Gastrocnemius medialis (tissue), 4 donors: Measurements from ENCODE around the gene SORBS1. TPM values are rescaled to one million over a fixed set of nuclear protein-coding genes. Genes with fewer than 3 reads are reported as not detected.

ENCODE experiments used
- ATAC-seq, 2 donors: fragments of 150-250 bp; one replicate each; pipeline ENCODE4 v1.9.1; 2016
- DNase-seq, 2 donors: peaks; one replicate each; pipeline ENCODE4 v3.0.0-alpha.2; 2019
- H3K27ac ChIP-seq, 4 donors: fragments of 200-600 bp; sonication (generic); 1 replicate in 1 of 4; 2 replicates in 3 of 4; pipeline ENCODE4 v1.5.1; 2016 to 2018; ENCODE audit warnings: mild to moderate bottlenecking in 2 of 4, moderate library complexity in 1 of 4
- H3K27me3 ChIP-seq, 3 donors: fragments of 200-600 bp; sonication (generic) in 2 of 3; 1 replicate in 1 of 3; 2 replicates in 2 of 3; pipeline versions ENCODE4 v1.5.1 to v1.6.0; 2016 to 2019; ENCODE audit warnings: mild to moderate bottlenecking in 1 of 3, moderate library complexity in 1 of 3
- H3K36me3 ChIP-seq, 2 donors: fragments of 200-600 bp; sonication (generic) in 1 of 2; one replicate each; pipeline ENCODE4 v1.5.1; 2017 to 2018
- H3K4me1 ChIP-seq, 2 donors: fragments of 200-600 bp; sonication (generic) in 1 of 2; one replicate each; pipeline ENCODE4 v1.5.1; 2016 to 2017; ENCODE audit warnings: mild to moderate bottlenecking in 2 of 2
- H3K4me3 ChIP-seq, 4 donors: fragments of 200-600 bp; sonication (generic) in 3 of 4; 1 replicate in 1 of 4; 2 replicates in 3 of 4; pipeline ENCODE4 v1.5.1; 2016 to 2019; ENCODE audit warnings: mild to moderate bottlenecking in 2 of 4
- H3K9me3 ChIP-seq, 3 donors: fragments of 200-600 bp; sonication (generic) in 2 of 3; 1 replicate in 1 of 3; 2 replicates in 2 of 3; pipeline ENCODE4 v1.5.1; 2016 to 2019
- POLR2A ChIP-seq, 2 donors: fragments of 450-650 bp; IDR thresholded peaks; one replicate each; pipeline ENCODE4 v1.6.1; 2017; ENCODE audit warnings: antibody characterized with exemption in 2 of 2, mild to moderate bottlenecking in 2 of 2, moderate library complexity in 2 of 2
- in situ Hi-C, 4 donors: fragments of 200-750 bp; cut with MboI; loops; one replicate each; pipeline versions ENCODE4 v1.15.0 to v1.8.0; 2017; ENCODE audit warnings: low sequenced_read_pairs in 4 of 4
- intact Hi-C: fragments of 100-400 bp; cut with DNase I; formaldehyde crosslinking; loops from one replicate; pipeline ENCODE4 v1.15.1; 2023; ENCODE audit warnings: low total_unique reads
- total RNA-seq, 4 donors: library from RNA; depleted of rRNA; stranded (reverse); fragments of >200 nt; gene quantifications; one replicate each; pipeline versions ENCODE4 v1.1.0 to v1.2.3, GENCODE V29; 2016
- TF ChIP-seq, protein P1 (sequence below), 5 experiments: fragments of 450-650 bp in 3 of 5; fragments of 200-600 bp in 2 of 5; sonication (generic) in 2 of 5; IDR thresholded peaks in 4 of 5; conservative IDR thresholded peaks in 1 of 5; 1 replicate in 4 of 5; 2 replicates in 1 of 5; pipeline ENCODE4 v1.5.1; 2016 to 2019; ENCODE audit warnings: antibody characterized with exemption in 5 of 5, mild to moderate bottlenecking in 3 of 5, moderate library complexity in 3 of 5

SORBS1 gene
- total RNA-seq, 4 donors from 2014 or later = 146 to 331 (median 186) TPM

DNA sequence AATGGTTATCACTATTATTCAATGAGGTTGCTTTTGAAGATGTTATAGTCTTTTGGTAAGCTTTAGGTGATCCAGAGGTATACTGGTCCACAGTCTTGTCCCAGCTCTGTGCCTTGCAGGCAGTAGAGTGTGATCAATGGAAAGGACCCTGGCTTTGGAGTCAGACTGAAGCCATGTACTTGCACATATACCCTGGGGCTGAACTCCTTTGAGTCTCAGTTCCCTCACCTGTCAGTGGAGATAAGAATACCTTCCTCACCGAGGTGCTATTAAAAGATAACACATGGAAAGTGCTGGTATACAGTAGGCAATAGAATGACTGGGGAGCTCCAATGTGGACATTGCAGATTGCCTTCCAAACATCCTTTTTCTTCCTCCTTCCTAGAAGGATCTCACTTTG, 254.3 kb downstream of the SORBS1 start:
- DNase-seq (no peak), ATAC-seq (no peak)
- no peaks in the 10 kb centered on the region for H3K9me3 ChIP-seq
- TF ChIP-seq, protein P1, sequence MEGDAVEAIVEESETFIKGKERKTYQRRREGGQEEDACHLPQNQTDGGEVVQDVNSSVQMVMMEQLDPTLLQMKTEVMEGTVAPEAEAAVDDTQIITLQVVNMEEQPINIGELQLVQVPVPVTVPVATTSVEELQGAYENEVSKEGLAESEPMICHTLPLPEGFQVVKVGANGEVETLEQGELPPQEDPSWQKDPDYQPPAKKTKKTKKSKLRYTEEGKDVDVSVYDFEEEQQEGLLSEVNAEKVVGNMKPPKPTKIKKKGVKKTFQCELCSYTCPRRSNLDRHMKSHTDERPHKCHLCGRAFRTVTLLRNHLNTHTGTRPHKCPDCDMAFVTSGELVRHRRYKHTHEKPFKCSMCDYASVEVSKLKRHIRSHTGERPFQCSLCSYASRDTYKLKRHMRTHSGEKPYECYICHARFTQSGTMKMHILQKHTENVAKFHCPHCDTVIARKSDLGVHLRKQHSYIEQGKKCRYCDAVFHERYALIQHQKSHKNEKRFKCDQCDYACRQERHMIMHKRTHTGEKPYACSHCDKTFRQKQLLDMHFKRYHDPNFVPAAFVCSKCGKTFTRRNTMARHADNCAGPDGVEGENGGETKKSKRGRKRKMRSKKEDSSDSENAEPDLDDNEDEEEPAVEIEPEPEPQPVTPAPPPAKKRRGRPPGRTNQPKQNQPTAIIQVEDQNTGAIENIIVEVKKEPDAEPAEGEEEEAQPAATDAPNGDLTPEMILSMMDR (IDR thresholded peaks at IDR 0.05 in 4 of 5, conservative IDR thresholded peaks at IDR 0.05 in 1 of 5) = no peak
- TF ChIP-seq POLR2A (IDR thresholded peaks at IDR 0.05) = no peak
- no peaks in the 10 kb centered on the region for H3K36me3 ChIP-seq
- H3K4me1 ChIP-seq = peaks cover 4 to 10% of the 10 kb centered on the region in 2 donors
- no peak overlapping the region for H3K27ac ChIP-seq
- no peak overlapping the region for H3K4me3 ChIP-seq
- intact Hi-C loops = no loop called here
- no peaks in the 10 kb centered on the region for H3K27me3 ChIP-seq
- in situ Hi-C loops = no loop called here

DNA sequence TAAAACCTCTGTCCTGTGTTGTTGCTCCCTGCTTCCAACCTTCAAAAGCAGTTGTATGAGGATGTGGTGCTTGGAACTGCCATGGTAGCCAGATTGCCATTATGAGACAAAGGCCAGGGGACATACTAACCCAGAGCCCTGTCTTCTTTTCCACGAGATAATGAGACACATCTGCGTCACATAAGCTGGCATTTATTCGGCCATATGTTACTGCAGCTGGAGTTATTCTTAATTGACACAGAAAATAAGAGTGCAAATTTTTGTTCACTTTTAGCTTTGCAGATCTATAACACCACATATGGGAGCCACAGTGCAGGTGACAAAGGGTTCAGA, 254.9 kb downstream of the SORBS1 start:
- no peaks in the 10 kb centered on the region for H3K9me3 ChIP-seq
- no peaks in the 10 kb centered on the region for H3K27me3 ChIP-seq
- H3K4me1 ChIP-seq = peaks cover 4 to 10% of the 10 kb centered on the region in 2 donors
- no peak overlapping the region for H3K4me3 ChIP-seq
- H3K27ac ChIP-seq = no peak overlapping the region
- no peaks in the 10 kb centered on the region for H3K36me3 ChIP-seq
- TF ChIP-seq, protein P1 (IDR thresholded peaks at IDR 0.05 in 4 of 5, conservative IDR thresholded peaks at IDR 0.05 in 1 of 5) = no peak
- TF ChIP-seq POLR2A (IDR thresholded peaks at IDR 0.05) = no peak
- intact Hi-C loops = no loop called here
- in situ Hi-C loops = no loop called here
- no peak for ATAC-seq
- no peak for DNase-seq

DNA sequence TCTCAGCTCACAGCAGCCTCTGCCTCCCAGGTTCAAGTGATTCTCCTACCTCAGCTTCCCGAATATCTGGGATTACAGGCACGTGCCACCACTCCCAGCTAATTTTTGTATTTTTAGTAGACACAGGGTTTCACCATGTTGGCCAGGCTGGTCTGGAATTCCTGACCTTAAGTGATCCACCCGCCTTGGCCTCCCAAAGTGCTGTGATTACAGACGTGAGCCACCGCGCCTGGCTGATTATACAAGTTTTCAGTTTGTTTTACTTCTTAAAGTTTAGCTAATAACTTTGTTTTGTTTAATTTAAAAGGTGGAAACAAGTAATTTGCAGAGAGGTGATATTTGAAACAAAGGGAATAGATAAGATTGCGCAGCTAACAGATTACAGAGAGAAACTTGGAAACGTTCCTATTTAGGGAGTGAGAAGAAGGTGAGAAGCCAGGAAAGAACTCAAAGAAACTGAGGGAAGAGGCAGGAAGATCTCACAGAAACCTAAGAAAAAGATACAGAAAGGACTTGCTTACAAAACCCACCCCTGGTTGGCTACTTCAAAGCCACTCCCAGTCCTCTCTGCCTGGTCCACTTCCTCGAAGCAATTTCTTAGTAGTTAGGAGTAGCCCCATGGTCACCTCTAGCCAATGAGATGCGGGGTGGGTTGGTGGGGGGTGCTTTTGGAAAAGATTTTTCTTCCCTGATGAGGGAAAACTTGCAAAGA, 255.4 kb downstream of the SORBS1 start:
- H3K4me1 ChIP-seq = peaks cover 4 to 10% of the 10 kb centered on the region in 2 donors

GRCh38 chr10:95304976-95305375, 256.2 kb downstream of the SORBS1 start:
- no peak overlapping the region for H3K27ac ChIP-seq
- no peak overlapping the region for H3K4me3 ChIP-seq
- no peaks in the 10 kb centered on the region for H3K27me3 ChIP-seq
- H3K9me3 ChIP-seq = no peaks in the 10 kb centered on the region
- H3K4me1 ChIP-seq = peaks cover 4 to 10% of the 10 kb centered on the region in 2 donors
- in situ Hi-C loops (no loop called here), intact Hi-C loops (no loop called here)
- DNase-seq (no peak), ATAC-seq (no peak)
- H3K36me3 ChIP-seq = no peaks in the 10 kb centered on the region
- TF ChIP-seq POLR2A (IDR thresholded peaks at IDR 0.05) = no peak
- TF ChIP-seq, protein P1 (IDR thresholded peaks at IDR 0.05 in 4 of 5, conservative IDR thresholded peaks at IDR 0.05 in 1 of 5) = no peak

More for the DNA sequence above, 255.4 kb downstream of the SORBS1 start:
- Histone ChIP-seq H3K9me3 (no peaks in the 10 kb centered on the region), H3K27ac (no peak overlapping the region), H3K4me3 (no peak overlapping the region), H3K36me3 (no peaks in the 10 kb centered on the region), H3K27me3 (no peaks in the 10 kb centered on the region)
- intact Hi-C loops = no loop called here
- DNase-seq (no peak), ATAC-seq (no peak)
- in situ Hi-C loops = no loop called here
- TF ChIP-seq POLR2A (IDR thresholded peaks at IDR 0.05) = no peak
- TF ChIP-seq, protein P1 (IDR thresholded peaks at IDR 0.05 in 4 of 5, conservative IDR thresholded peaks at IDR 0.05 in 1 of 5) = no peak

- peaks cover 4 to 9% of the 10 kb centered on the region in 2 donors for H3K4me1 ChIP-seq
- ATAC-seq (no peak), DNase-seq (no peak)
- H3K27me3 ChIP-seq = no peaks in the 10 kb centered on the region
- intact Hi-C loops (no loop called here), in situ Hi-C loops (no loop called here)
- no peak overlapping the region for H3K4me3 ChIP-seq
- TF ChIP-seq POLR2A (IDR thresholded peaks at IDR 0.05) = no peak
- TF ChIP-seq, protein P1 (IDR thresholded peaks at IDR 0.05 in 4 of 5, conservative IDR thresholded peaks at IDR 0.05 in 1 of 5) = no peak
- H3K9me3 ChIP-seq = no peaks in the 10 kb centered on the region
- no peak overlapping the region for H3K27ac ChIP-seq
- no peaks in the 10 kb centered on the region for H3K36me3 ChIP-seq
Measured at GRCh38 chr10:95304463-95304862, 256.7 kb downstream of the SORBS1 start.
